22Rv1 (cell line): ENCODE measurements around the gene ARHGAP10.

Experiments used
- H3K27ac ChIP-seq: fragments of 450-650 bp; 2 replicates; pipeline ENCODE4 v1.5.1; 2017
- ZFX ChIP-seq: fragments of 450-650 bp; IDR thresholded peaks from 2 replicates; pipeline ENCODE4 v1.6.1; 2017; ENCODE audit warnings: antibody characterized with exemption, borderline replicate concordance
- TF ChIP-seq, protein P1 (sequence below): fragments of 450-650 bp; IDR thresholded peaks from 2 replicates; pipeline ENCODE4 v1.5.1; 2017; ENCODE audit warnings: mild to moderate bottlenecking

The ARHGAP10 gene

DNA sequence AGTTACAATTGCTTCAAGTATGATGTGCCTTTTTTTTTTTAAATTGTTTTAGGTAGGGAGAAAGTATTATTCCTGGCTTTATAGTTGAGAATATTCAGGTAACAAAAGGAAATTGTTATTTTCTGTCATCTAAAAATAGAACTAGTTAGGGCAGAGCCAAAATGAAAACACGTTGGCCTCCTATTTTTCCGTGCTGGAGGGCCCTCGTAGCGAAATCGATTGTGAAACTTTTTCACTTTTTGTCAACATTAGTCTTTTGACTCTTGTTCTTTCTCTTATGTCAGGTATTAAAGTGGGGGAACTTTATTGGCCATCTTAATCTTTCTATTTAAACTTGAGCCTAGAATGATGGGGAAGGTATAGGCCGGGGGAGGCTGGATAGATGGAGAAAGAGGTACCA is 104.9 kb downstream of the ARHGAP10 start:
- no peak overlapping the region for H3K27ac ChIP-seq
- TF ChIP-seq, protein P1, sequence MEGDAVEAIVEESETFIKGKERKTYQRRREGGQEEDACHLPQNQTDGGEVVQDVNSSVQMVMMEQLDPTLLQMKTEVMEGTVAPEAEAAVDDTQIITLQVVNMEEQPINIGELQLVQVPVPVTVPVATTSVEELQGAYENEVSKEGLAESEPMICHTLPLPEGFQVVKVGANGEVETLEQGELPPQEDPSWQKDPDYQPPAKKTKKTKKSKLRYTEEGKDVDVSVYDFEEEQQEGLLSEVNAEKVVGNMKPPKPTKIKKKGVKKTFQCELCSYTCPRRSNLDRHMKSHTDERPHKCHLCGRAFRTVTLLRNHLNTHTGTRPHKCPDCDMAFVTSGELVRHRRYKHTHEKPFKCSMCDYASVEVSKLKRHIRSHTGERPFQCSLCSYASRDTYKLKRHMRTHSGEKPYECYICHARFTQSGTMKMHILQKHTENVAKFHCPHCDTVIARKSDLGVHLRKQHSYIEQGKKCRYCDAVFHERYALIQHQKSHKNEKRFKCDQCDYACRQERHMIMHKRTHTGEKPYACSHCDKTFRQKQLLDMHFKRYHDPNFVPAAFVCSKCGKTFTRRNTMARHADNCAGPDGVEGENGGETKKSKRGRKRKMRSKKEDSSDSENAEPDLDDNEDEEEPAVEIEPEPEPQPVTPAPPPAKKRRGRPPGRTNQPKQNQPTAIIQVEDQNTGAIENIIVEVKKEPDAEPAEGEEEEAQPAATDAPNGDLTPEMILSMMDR: no peak
- no peak for TF ChIP-seq ZFX

GRCh38 chr4:147837435-147837834 is 105.5 kb downstream of the ARHGAP10 start:
- H3K27ac ChIP-seq: no peak overlapping the region
- TF ChIP-seq, protein P1: no peak
- no peak for TF ChIP-seq ZFX

DNA sequence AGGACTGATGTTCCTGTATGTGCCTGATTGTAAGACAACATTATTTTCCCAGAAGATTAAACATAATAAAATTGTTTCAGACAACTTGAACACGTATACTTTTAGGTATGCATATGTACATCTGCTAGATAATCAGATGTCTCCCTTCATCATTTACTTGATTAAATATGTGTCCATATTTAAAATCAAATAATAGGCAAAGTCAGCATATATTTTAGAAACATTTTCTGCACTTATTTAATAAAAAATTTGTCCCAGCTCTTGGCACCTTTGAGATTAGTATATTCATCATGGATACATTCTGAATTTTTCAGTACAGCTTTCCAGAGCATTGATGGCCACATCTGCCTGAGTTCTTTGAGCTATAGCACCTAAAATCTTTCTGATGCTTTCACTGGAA is 106.0 kb downstream of the ARHGAP10 start:
- TF ChIP-seq, protein P1: no peak
- TF ChIP-seq ZFX: no peak
- no peak overlapping the region for H3K27ac ChIP-seq

GRCh38 chr4:147839200-147839599 is 107.3 kb downstream of the ARHGAP10 start:
- TF ChIP-seq, protein P1: no peak
- no peak for TF ChIP-seq ZFX
- H3K27ac ChIP-seq: no peak overlapping the region

GRCh38 chr4:147839663-147840062 is 107.8 kb downstream of the ARHGAP10 start:
- no peak overlapping the region for H3K27ac ChIP-seq
- no peak for TF ChIP-seq ZFX

GRCh38 chr4:147840838-147841738 is 109.2 kb downstream of the ARHGAP10 start:
- no peak overlapping the region for H3K27ac ChIP-seq
- TF ChIP-seq, protein P1: no peak
- no peak for TF ChIP-seq ZFX

DNA sequence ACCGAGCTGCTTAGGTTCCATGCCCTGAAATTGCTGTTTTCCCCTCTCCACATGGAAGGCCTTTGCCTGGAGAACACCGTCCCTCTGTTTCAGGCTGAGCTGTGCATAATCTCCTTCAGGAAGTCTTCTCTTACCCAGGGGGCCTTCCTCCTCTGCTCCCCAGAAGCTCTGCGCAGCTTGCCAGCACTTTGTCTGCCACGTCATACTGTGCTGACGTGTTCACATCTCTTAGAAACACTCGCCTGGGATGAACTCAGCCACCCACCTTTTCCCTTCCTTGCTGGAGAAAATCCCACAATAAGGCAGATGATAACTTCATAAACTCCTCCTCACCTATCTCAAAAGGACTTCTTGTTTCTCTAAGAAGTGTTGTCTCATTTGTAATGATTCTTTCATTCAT is 110.7 kb downstream of the ARHGAP10 start:
- TF ChIP-seq, protein P1: no peak
- no peak for TF ChIP-seq ZFX
- no peak overlapping the region for H3K27ac ChIP-seq

DNA sequence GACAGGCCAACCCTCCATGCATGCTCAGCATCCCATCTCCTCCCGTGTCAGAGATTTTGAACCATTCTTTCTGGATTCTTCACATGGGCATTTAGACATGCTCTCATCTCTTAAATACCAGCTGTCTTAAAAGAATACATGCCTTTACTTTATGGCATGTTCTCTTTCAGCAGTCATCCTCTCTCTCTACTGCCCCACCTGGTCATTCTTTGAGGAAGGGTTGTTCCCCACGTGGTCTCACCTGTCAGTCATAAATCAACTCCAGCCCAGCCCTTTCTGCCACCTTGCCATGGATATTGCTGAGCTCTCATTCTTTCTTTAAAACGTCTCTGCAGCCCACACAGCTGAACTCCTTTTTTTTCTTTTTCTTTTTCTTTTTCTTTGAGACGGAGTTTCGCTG is 111.3 kb downstream of the ARHGAP10 start:
- TF ChIP-seq, protein P1: peak; percentile 73
- TF ChIP-seq ZFX: no peak
- no peak overlapping the region for H3K27ac ChIP-seq
